ENCODE data around the gene FNDC10. TPM values are rescaled to one million over a fixed set of nuclear protein-coding genes. Genes with fewer than 3 reads are reported as not detected.

FNDC10 gene
- total RNA-seq, 1 experiment from 2014 or later, result 30.4 TPM

- ATAC-seq, result no peak
- Mint-ChIP-seq H3K4me1 (no peaks in the 10 kb centered on the region), H3K36me3 (no peaks in the 10 kb centered on the region), H3K27ac (0 out of 2 replicates have a peak overlapping the region, but pooled peaks have one; percentile 15), H3K27me3 (ENCODE audit: low read depth) (peaks cover 10% of the 10 kb centered on the region), H3K9me3 (no peaks in the 10 kb centered on the region), H3K4me3 (no peak overlapping the region)
- POLR2A ChIA-PET, result no interaction called here
- DNase-seq (ENCODE audit: low spot score), result no peak
- CTCF ChIA-PET, result interaction anchor here (1.0 kb wide), 1 partner anchor 20 kb away, joined by 3 read pairs; no protein-coding TSS in a partner anchor
- TF ChIP-seq JUN (CRISPR knock-in tag; IDR thresholded peaks at IDR 0.05), result no peak
- no peak for TF ChIP-seq TEAD4 (CRISPR knock-in tag; IDR thresholded peaks at IDR 0.05)
- no peak for TF ChIP-seq IRF2 (CRISPR knock-in tag; IDR thresholded peaks at IDR 0.05; ENCODE audit: borderline replicate concordance, low read depth)
- no peak for TF ChIP-seq ATF1 (CRISPR knock-in tag; IDR thresholded peaks at IDR 0.05)
- no peak for TF ChIP-seq PRDM15 (CRISPR knock-in tag; IDR thresholded peaks at IDR 0.05)
- TF ChIP-seq NR2C2 (CRISPR knock-in tag; IDR thresholded peaks at IDR 0.05), result no peak
- TF ChIP-seq KAT7 (CRISPR knock-in tag; IDR thresholded peaks at IDR 0.05; ENCODE audit: borderline replicate concordance), result no peak
- TF ChIP-seq JAZF1 (CRISPR knock-in tag; IDR thresholded peaks at IDR 0.05), result no peak
Observed at GRCh38 chr1:1604374-1605033, 4.6 kb upstream of the FNDC10 start.

GRCh38 chr1:1603671-1604373, 3.9 kb upstream of the FNDC10 start:
- Mint-ChIP-seq H3K4me1 (peaks cover 3% of the 10 kb centered on the region; the same call in 1 of the 2 replicates), H3K27ac (no peak overlapping the region), H3K4me3 (no peak overlapping the region), H3K27me3 (ENCODE audit: low read depth) (peaks cover 15% of the 10 kb centered on the region), H3K9me3 (no peaks in the 10 kb centered on the region), H3K36me3 (no peaks in the 10 kb centered on the region)
- ChIA-PET POLR2A (no interaction called here), CTCF (interaction anchor here (1.0 kb wide), 2 partner anchors 16 to 19 kb away, joined by 3 read pairs; no protein-coding TSS in a partner anchor)
- ATAC-seq, result no peak
- DNase-seq (ENCODE audit: low spot score), result no peak
- TF ChIP-seq FOXP1 (CRISPR knock-in tag; IDR thresholded peaks at IDR 0.05; ENCODE audit: borderline replicate concordance) (no peak), EMX1 (CRISPR knock-in tag; IDR thresholded peaks at IDR 0.05) (no peak), SMAD4 (CRISPR knock-in tag; IDR thresholded peaks at IDR 0.05) (no peak), OVOL2 (CRISPR knock-in tag; IDR thresholded peaks at IDR 0.05; ENCODE audit: borderline replicate concordance) (no peak), ATF6 (CRISPR knock-in tag; IDR thresholded peaks at IDR 0.05) (no peak), AFF4 (CRISPR knock-in tag; IDR thresholded peaks at IDR 0.05; ENCODE audit: borderline replicate concordance) (no peak), HMGXB4 (CRISPR knock-in tag; IDR thresholded peaks at IDR 0.05) (no peak), CREM (CRISPR knock-in tag; IDR thresholded peaks at IDR 0.05) (no peak), ZSCAN18 (CRISPR knock-in tag; IDR thresholded peaks at IDR 0.05) (no peak), ATF1 (CRISPR knock-in tag; IDR thresholded peaks at IDR 0.05) (no peak), E2F4 (CRISPR knock-in tag; IDR thresholded peaks at IDR 0.05; ENCODE audit: borderline replicate concordance, low read depth) (no peak), ZBTB21 (CRISPR knock-in tag; IDR thresholded peaks at IDR 0.05; ENCODE audit: borderline replicate concordance) (no peak), GABPB1 (CRISPR knock-in tag; IDR thresholded peaks at IDR 0.05) (no peak)

All from WTC11 (cell line).